ENCODE measurements around the gene ZBTB17. TPM values are rescaled to one million over a fixed set of nuclear protein-coding genes. Genes with fewer than 3 reads are reported as not detected.
"Not testable (repeated sequence)": the region's sequence is repeated elsewhere in the genome, so short reads cannot be mapped to it uniquely, and the experiment has no call there.

Gene ZBTB17
- total and polyA plus RNA-seq, 8 donors = 16.2 to 106 (median 18.0) TPM

DNA sequence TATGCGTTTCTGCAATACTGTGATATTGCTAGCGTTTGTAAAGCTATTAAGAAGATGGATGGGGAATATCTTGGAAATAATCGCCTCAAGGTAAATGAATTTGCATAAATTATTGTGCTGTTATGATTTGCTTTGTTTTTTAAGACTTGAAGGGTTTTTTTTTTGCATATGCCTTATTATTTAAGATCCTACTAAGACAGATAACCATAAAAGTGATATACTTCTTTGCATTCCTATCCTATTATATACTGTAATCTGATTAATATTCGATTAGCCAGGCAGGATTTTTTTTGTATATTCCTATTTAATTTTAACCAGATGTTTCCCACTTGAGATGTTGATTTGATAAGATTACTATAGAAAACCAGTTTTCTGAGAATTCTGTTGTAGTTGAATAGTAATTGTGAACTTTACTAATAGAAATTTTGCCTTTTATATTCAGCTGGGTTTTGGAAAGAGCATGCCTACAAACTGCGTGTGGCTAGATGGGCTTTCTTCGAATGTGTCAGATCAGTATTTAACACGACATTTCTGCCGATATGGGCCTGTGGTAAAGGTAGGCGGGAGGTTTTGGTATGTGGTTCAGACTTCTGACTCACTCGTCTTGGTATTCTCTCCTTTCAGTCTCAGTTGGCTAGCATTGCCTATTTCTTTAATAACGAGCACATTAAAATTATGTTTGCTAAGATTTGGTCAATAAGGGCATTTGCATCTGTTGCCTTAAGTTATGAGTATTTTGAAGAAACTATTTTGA is 56.8 kb downstream of the ZBTB17 start:
- FAIRE-seq (no peak), ATAC-seq (no peak), DNase-seq (no peak)
- TF ChIP-seq, protein P1, sequence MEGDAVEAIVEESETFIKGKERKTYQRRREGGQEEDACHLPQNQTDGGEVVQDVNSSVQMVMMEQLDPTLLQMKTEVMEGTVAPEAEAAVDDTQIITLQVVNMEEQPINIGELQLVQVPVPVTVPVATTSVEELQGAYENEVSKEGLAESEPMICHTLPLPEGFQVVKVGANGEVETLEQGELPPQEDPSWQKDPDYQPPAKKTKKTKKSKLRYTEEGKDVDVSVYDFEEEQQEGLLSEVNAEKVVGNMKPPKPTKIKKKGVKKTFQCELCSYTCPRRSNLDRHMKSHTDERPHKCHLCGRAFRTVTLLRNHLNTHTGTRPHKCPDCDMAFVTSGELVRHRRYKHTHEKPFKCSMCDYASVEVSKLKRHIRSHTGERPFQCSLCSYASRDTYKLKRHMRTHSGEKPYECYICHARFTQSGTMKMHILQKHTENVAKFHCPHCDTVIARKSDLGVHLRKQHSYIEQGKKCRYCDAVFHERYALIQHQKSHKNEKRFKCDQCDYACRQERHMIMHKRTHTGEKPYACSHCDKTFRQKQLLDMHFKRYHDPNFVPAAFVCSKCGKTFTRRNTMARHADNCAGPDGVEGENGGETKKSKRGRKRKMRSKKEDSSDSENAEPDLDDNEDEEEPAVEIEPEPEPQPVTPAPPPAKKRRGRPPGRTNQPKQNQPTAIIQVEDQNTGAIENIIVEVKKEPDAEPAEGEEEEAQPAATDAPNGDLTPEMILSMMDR (IDR thresholded peaks at IDR 0.05) = no peak
- Histone ChIP-seq H3K4me3 (no peak overlapping the region), H3K27ac (no peak overlapping the region), H3K27me3 (no peaks in the 10 kb centered on the region), H3K4me1 (no peaks in the 10 kb centered on the region), H3K9me3 (no peaks in the 10 kb centered on the region), H3K36me3 (peaks cover 5 to 58% (median 16%) of the 10 kb centered on the region in 3 donors)
- WGBS, 2 donors = 85 to 88% methylated on average over 11 of the region's 11 CpGs
- intact Hi-C loops (cut with DNase I) = no loop called here

- WGBS, 2 donors = 68 to 92% methylated on average over 7 of the region's 7 CpGs
- no peak overlapping the region for H3K4me3 ChIP-seq
- ATAC-seq (no peak), FAIRE-seq (no peak), DNase-seq (no peak)
- no peak overlapping the region for H3K27ac ChIP-seq
- intact Hi-C loops (cut with DNase I) = no loop called here
- TF ChIP-seq, protein P1 (IDR thresholded peaks at IDR 0.05) = no peak
- peaks cover 5 to 42% (median 9%) of the 10 kb centered on the region in 3 donors for H3K36me3 ChIP-seq
- H3K27me3 ChIP-seq = no peaks in the 10 kb centered on the region
- H3K4me1 ChIP-seq = peaks cover 11 to 13% (median 13%) of the 10 kb centered on the region in 3 donors
- H3K9me3 ChIP-seq = no peaks in the 10 kb centered on the region
Measured at GRCh38 chr1:15916916-15917315, 59.0 kb downstream of the ZBTB17 start.

- ATAC-seq (no peak), FAIRE-seq (no peak), DNase-seq (no peak)
- intact Hi-C loops (cut with DNase I) = no loop called here
- Histone ChIP-seq H3K4me3 (no peak overlapping the region), H3K27me3 (no peaks in the 10 kb centered on the region), H3K4me1 (peaks cover 14 to 17% (median 14%) of the 10 kb centered on the region in 3 donors), H3K9me3 (no peaks in the 10 kb centered on the region), H3K27ac (no peak overlapping the region), H3K36me3 (peaks cover 1 to 41% (median 8%) of the 10 kb centered on the region in 3 donors)
- 87 to 91% methylated on average over 4 of the region's 4 CpGs for WGBS, 2 donors
- TF ChIP-seq, protein P1 (IDR thresholded peaks at IDR 0.05) = no peak
Measured at GRCh38 chr1:15916417-15916816, 59.5 kb downstream of the ZBTB17 start.

DNA sequence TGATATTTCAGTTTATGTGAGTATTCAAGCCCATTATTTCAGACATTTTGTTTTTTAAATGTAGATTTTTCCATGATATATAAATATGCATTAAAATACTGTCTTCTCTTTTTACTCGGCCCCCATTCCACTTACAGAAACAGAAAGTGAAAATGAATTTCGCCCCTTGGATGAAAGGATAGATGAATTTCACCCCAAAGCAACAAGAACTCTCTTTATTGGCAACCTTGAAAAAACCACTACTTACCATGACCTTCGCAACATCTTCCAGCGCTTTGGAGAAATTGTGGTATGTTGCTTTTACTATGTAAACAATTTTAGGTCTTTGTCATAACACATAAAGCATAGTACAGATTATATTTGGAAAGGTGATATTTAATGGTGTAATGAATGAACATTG is 59.9 kb downstream of the ZBTB17 start:
- Histone ChIP-seq H3K9me3 (no peaks in the 10 kb centered on the region), H3K36me3 (peaks cover 0 to 41% (median 7%) of the 10 kb centered on the region in 3 donors), H3K4me3 (no peak overlapping the region), H3K27ac (no peak overlapping the region), H3K27me3 (no peaks in the 10 kb centered on the region), H3K4me1 (peaks cover 14 to 17% (median 14%) of the 10 kb centered on the region in 3 donors)
- TF ChIP-seq, protein P1 (IDR thresholded peaks at IDR 0.05) = no peak
- no peak for DNase-seq
- intact Hi-C loops (cut with DNase I) = no loop called here
- no peak for FAIRE-seq
- no peak for ATAC-seq
- WGBS, 2 donors = 86 to 91% methylated on average over 4 of the region's 4 CpGs

DNA sequence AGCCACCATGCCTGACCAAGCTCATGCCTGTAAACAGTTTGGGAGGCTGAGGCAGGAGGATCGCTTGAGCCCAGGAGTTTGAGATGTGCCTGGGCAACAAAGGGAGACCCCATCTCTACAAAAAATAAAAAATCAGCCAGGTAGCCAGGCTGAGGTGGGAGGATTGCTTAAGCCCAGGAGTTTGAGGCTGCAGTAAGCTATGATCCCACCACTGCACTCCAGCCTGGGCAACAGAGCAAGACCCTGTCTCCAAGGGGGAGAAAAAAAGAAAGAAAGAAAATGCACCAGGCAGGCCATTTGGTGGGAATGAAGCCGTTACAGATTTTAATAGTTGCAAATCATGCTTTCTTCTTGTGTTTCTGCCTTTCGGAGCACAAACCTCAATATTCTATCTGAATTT is 62.3 kb downstream of the ZBTB17 start:
- FAIRE-seq; ATAC-seq; H3K4me3 ChIP-seq; H3K9me3 ChIP-seq; H3K27me3 ChIP-seq; H3K27ac ChIP-seq; intact Hi-C loops (cut with DNase I); DNase-seq: not testable (repeated sequence)
- WGBS, 2 donors = 97 to 98% methylated on average over 3 of the region's 3 CpGs
- Histone ChIP-seq H3K4me1 (peaks cover 14 to 17% (median 14%) of the 10 kb centered on the region in 3 donors), H3K36me3 (peaks cover 0 to 27% (median 4%) of the 10 kb centered on the region in 3 donors)

Measured in pancreas (tissue), 10 donors.